ENCODE measurements around the gene GSG1L.
"Not testable (repeated sequence)": the region's sequence is repeated elsewhere in the genome, so short reads cannot be mapped to it uniquely, and the experiment has no call there.

Gene GSG1L

GRCh38 chr16:27753563-27753962 lies 310.0 kb downstream of the GSG1L start:
- no peak for DNase-seq (ENCODE audit: low read depth)

GRCh38 chr16:27752241-27752640 lies 311.3 kb downstream of the GSG1L start:
- DNase-seq (ENCODE audit: low read depth), result no peak

- DNase-seq (ENCODE audit: low read depth), result no peak
These were observed 311.8 kb downstream of the GSG1L start for GRCh38 chr16:27751676-27752075.

GRCh38 chr16:27751233-27751632 lies 312.3 kb downstream of the GSG1L start:
- no peak for DNase-seq (ENCODE audit: low read depth)

DNA sequence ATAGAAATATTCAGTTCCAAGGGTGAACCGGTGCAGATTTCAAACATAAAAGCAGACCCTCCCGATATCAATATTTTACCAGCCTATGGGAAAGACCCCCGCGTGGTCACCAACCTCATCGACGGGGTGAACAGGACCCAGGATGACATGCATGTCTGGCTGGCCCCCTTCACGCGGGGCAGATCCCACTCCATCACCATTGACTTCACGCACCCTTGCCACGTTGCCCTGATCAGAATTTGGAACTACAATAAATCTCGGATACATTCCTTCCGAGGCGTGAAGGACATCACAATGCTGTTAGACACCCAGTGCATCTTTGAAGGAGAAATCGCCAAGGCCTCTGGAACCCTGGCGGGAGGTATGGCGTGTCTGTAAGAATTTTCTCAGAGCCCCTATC lies 313.6 kb downstream of the GSG1L start:
- no peak for DNase-seq (ENCODE audit: low read depth)

DNA sequence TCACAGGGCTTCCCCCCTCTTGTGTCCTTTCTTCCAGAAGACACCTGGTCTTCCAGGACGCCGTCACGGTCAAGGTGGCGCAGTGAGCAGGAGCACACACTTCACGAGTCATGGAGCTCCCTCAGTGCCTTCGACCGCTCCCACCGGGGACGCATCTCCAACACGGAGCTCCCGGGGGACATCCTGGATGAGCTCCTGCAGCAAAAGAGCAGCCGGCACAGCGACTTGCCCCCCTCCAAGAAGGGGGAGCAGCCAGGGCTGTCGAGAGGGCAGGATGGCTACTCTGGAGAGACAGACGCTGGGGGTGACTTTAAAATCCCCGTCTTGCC lies 314.0 kb downstream of the GSG1L start:
- no peak for DNase-seq (ENCODE audit: low read depth)

GRCh38 chr16:27748868-27749546 lies 314.5 kb downstream of the GSG1L start:
- peak; percentile 91 for DNase-seq (ENCODE audit: low read depth)

DNA sequence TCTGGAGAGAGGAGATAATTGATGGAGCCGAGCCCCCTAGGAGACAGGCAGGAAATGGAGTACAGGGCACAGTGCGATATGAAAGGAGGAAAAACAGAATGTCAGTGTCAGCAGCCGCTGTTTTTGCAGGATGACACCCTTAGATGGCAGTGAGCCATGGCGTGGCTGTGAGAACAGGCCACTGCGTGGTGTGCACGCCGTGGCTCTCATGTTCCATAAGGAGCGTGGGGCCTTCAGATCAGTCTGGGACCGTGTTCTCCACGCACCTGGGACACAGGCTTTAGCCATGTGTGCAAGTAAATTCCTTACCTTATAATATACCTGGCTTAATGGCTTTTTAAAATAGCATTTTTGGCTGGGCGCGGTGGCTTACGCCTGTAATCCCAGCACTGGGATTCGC lies 315.6 kb downstream of the GSG1L start:
- no peak for DNase-seq (ENCODE audit: low read depth)

- DNase-seq (ENCODE audit: low read depth), result no peak
These were observed 317.2 kb downstream of the GSG1L start for GRCh38 chr16:27746076-27746855.

DNA sequence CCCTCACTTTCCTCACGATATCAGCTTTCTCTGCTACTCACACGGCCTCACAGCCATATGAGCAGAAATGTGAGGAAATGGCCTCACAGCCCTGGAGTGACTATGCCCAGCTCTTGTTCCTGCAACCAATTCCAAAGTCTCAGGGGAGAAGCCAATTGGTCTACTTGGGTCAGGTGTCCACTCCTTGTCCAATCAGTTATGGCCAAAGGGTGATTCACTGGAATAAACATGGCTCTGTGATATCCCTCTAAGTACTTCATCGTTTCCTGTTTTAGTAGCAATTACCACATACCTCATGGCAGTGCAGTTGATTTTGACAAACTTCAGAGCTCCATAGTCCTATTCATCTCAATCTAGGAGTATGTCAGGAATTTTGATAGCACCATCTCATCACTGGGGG lies 318.2 kb downstream of the GSG1L start:
- DNase-seq (ENCODE audit: low read depth), result peak; percentile 49

GRCh38 chr16:27743963-27744362 lies 319.6 kb downstream of the GSG1L start:
- no peak for DNase-seq (ENCODE audit: low read depth)

GRCh38 chr16:27743001-27743400 lies 320.5 kb downstream of the GSG1L start:
- DNase-seq (ENCODE audit: low read depth), result not testable (repeated sequence)

DNA sequence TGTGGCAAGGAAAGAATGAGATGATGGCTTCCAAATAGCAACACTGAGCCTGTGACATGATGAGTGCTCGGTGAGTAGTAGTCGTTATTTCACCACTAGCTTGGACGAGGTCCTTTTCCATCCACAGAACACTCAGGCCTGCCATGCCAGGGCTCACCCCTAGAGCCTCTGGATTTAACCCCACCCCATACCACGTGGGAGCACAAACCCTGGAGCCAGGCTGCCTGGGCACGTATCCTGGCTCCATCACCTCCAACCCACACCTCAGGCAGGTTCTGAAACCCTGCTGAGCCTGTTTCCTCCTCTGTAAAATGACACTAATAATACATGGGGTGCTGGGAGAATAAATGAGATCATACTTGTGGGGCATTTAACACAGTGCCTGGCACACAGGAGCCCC lies 321.2 kb downstream of the GSG1L start:
- no peak for DNase-seq (ENCODE audit: low read depth)

- peak; percentile 12 for DNase-seq (ENCODE audit: low read depth)
These were observed 322.9 kb downstream of the GSG1L start for GRCh38 chr16:27740496-27741201.

GRCh38 chr16:27739606-27740357 lies 323.7 kb downstream of the GSG1L start:
- DNase-seq (ENCODE audit: low read depth), result no peak

DNA sequence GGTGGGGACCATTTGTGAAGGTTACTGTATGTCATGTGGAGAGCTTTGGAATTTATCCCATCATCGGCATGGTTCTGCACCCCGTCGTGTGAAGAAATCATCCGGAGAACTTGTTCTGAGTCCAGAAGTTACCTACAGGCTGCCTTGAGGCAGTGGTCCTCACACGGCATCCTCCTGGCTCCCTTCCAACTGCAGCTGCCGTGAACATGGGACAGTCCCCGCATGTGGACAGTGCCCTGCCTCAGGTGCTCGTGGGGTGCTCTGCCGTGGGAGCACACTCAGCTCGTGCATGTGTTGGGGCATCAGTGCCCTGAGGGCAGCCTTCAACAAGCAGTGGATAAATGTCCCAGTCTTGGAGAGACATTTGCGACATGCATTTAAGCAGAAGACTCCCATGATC lies 324.9 kb downstream of the GSG1L start:
- DNase-seq (ENCODE audit: low read depth), result no peak

Measured in iris pigment epithelial cell (primary cell).